ENCODE results near the gene HNRNPUL1. TPM values are rescaled to one million over a fixed set of nuclear protein-coding genes. Genes with fewer than 3 reads are reported as not detected.
A peak's percentile ranks its signal among the peaks of the same experiment; 100 is the strongest.

The HNRNPUL1 gene
- total RNA-seq, 1 donor from 2014 or later = 191 TPM

DNA sequence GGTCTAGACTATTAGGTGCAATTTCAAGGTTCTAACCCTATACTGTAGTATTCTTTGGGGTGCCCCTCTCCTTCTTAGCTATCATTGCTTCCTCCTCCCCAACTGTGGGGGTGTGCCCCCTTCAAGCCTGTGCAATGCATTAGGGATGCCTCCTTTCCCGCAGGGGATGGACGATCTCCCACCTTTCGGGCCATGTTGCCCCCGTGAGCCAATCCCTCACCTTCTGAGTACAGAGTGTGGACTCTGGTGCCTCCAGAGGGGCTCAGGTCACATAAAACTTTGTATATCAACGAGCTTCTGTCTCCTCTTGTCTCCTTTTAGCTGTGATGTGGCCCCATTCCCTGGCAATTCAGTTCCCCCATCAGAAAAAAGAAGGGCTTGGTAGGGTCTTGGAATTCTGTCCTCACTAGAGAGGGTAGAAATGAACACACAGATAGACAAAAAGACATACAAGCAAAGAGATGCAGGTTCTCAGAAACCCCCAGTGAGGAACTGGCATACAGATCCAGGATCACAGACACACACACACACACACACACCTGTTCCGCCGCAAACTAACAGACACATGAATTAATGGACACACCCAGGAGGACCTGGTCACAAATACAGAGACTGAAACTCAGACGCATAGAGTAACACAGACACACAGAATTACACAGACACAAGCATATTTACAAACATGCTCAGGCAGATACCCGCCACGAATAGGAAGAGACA is 2.5 kb upstream of the HNRNPUL1 start:
- ATAC-seq (no peak), DNase-seq (no peak)
- intact Hi-C loops (cut with DNase I) = no loop called here
- H3K4me1 ChIP-seq = peaks cover 22% of the 10 kb centered on the region
- no peaks in the 10 kb centered on the region for H3K9me3 ChIP-seq
- H3K27me3 ChIP-seq (ENCODE audit: low read depth) = no peaks in the 10 kb centered on the region
- peaks cover 21% of the 10 kb centered on the region for H3K36me3 ChIP-seq
- H3K4me3 ChIP-seq = peak overlapping the region; percentile 76
- peak overlapping the region; percentile 99 for H3K27ac ChIP-seq
- TF ChIP-seq, protein P1, sequence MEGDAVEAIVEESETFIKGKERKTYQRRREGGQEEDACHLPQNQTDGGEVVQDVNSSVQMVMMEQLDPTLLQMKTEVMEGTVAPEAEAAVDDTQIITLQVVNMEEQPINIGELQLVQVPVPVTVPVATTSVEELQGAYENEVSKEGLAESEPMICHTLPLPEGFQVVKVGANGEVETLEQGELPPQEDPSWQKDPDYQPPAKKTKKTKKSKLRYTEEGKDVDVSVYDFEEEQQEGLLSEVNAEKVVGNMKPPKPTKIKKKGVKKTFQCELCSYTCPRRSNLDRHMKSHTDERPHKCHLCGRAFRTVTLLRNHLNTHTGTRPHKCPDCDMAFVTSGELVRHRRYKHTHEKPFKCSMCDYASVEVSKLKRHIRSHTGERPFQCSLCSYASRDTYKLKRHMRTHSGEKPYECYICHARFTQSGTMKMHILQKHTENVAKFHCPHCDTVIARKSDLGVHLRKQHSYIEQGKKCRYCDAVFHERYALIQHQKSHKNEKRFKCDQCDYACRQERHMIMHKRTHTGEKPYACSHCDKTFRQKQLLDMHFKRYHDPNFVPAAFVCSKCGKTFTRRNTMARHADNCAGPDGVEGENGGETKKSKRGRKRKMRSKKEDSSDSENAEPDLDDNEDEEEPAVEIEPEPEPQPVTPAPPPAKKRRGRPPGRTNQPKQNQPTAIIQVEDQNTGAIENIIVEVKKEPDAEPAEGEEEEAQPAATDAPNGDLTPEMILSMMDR (IDR thresholded peaks at IDR 0.05) = no peak

DNA sequence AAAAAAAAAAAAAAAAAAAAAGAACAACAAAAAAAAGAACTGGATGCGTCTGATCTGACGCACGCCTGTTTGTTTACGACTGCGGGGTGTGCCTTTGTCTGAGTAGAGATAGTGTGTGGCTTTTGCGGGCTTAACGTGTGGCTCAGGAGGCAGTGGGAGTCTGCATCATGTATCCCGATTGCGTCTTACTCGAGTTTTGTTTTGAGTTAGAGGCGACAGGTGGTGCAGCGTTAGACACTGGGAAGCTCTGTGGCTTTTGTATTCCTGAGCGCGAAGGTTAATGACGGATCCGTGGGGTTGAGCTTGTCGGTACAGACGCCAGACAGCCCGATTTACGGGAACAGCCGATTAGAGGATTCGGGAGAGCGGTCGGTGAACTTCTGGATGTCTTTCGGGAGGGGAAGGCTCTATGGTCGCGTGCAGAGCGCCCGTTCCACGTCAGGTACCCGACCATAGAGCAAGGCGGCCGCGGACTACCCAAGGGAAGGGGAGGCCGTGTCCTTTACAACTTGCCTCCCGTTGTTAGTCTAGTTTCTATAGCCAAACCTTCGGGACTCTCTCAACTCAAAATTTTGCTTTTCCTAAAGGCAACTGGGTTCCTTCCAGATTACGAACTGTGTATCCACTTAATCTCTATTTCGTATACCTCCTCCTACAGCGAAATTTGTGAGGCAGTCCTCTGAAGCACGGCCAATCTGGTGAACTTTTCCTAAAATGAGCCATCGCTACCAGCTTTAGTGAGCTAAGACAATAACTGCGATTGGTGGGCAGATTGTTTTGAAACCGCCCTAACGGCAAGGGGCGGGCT is 926 bp upstream of the HNRNPUL1 start:
- Histone ChIP-seq H3K4me3 (peak overlapping the region; percentile 76), H3K9me3 (no peaks in the 10 kb centered on the region), H3K27ac (peak overlapping the region; percentile 99), H3K4me1 (peaks cover 37% of the 10 kb centered on the region), H3K27me3 (ENCODE audit: low read depth) (no peaks in the 10 kb centered on the region), H3K36me3 (peaks cover 18% of the 10 kb centered on the region)
- DNase-seq (peak; percentile 73), ATAC-seq (peak in 1 of 2 donors; percentile 18)
- TF ChIP-seq, protein P1 (IDR thresholded peaks at IDR 0.05) = no peak
- intact Hi-C loops (cut with DNase I) = no loop called here

DNA sequence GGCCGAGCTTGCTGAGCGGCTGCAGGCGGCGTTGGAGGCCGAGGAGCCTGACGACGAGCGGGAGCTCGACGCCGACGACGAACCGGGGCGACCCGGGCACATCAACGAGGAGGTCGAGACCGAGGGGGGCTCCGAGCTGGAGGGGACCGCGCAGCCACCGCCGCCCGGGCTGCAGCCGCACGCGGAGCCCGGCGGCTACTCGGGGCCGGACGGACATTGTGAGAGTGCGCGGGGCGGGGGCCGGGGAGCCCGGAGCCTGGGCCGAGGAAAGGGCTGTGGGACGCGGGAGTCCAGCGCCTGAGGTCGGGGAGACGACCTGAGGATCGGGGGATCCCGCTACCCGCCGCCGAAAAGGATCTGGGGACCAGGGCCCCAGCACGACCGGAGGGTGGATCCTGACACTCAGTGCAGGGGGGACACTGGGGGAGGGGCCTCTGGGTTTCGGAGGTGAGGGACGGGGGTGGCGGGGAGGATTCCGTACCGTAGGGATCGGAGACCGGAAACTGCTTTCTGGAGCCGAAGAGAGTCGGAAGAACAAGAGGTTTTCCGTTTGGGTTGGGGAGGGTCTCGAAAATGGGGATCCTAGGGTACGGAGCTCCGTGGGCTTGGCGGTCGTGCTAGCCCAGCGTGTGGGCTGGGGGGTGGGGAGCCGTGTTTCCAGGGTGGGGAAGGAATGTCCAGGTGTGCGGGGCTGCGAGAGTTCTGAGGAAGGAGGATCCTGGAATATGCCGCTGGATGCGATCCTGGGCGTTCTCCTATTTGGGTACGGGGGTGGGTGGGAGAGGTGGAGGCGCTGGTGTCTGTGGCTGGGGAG is 616 bp downstream of the HNRNPUL1 start:
- Histone ChIP-seq H3K27ac (peak overlapping the region; percentile 100), H3K4me3 (peak overlapping the region; percentile 96), H3K9me3 (no peaks in the 10 kb centered on the region), H3K27me3 (ENCODE audit: low read depth) (no peaks in the 10 kb centered on the region), H3K4me1 (peaks cover 37% of the 10 kb centered on the region), H3K36me3 (peaks cover 25% of the 10 kb centered on the region)
- TF ChIP-seq, protein P1 (IDR thresholded peaks at IDR 0.05) = no peak
- peak; percentile 4 to 15 for ATAC-seq
- peak; percentile 75 for DNase-seq
- intact Hi-C loops (cut with DNase I) = no loop called here

DNA sequence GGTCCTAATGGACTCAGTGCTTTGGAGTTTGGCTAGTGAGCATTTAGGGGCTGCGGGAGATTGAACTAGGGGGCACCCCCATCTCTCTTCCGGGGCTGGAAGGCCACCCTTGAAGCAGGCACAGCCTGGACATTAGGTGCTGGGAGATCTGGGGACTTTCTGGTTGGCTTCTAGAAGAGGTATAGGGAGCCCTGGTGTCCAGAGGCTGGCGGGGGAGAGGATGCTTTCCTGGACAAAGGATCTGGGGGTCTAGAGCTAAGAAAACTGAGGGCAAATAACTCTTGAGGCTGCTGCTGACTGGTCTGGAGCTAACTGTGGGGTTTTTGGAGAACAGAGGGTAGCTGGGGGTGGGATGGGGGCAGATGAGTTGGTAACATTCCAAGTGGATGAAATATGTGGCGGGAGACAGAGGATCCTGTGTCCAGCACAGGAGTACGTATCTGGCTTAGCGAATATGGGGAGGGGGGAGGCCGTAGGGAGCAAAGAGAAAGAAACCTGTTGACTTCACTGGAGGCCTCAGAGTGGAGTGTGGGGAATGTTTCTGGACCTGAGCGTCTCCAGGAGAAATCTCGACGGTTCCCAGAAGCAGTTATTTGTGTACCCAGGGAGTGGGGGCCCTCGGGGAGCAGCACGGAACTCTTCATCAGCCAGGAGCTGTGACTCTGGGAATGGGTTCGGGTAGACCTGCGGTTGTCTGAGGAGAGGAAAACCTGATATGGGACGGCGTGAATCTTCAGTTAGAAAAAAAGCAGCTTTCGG is 1.4 kb downstream of the HNRNPUL1 start:
- no peak for ATAC-seq
- DNase-seq = no peak

More for the DNA sequence above, 1.4 kb downstream of the HNRNPUL1 start:
- peak overlapping the region; percentile 100 for H3K27ac ChIP-seq
- H3K4me3 ChIP-seq = peak overlapping the region; percentile 96
- intact Hi-C loops (cut with DNase I) = no loop called here
- no peaks in the 10 kb centered on the region for H3K27me3 ChIP-seq (ENCODE audit: low read depth)
- H3K4me1 ChIP-seq = peaks cover 37% of the 10 kb centered on the region
- H3K9me3 ChIP-seq = no peaks in the 10 kb centered on the region
- TF ChIP-seq, protein P1 (IDR thresholded peaks at IDR 0.05) = no peak
- H3K36me3 ChIP-seq = peaks cover 31% of the 10 kb centered on the region

Measured in lower lobe of right lung (tissue), 2 donors.